GM23338 (cell line): Measurements from ENCODE around the gene TMEM51. TPM values are rescaled to one million over a fixed set of nuclear protein-coding genes. Genes with fewer than 3 reads are reported as not detected.
A peak's percentile ranks its signal among the peaks of the same experiment; 100 is the strongest.

Source experiments
- ATAC-seq: fragments of 200-7000 bp; cut with Tn5 transposase; 3 replicates; pipeline ENCODE4 v1.9.1; 2020
- DNase-seq: peaks from one replicate; pipeline ENCODE4 v3.0.0-alpha.2; 2015; ENCODE audit warnings: low spot score
- H2AFZ ChIP-seq: fragments of 200-600 bp; sonication (generic); 2 replicates; pipeline ENCODE4 v1.8.0; 2016; ENCODE audit warnings: antibody characterized with exemption, mild to moderate bottlenecking, moderate library complexity
- H3F3A ChIP-seq: fragments of 200-600 bp; sonication (generic); replicated peaks from 2 replicates; pipeline ENCODE4 v1.8.0; 2017; ENCODE audit warnings: antibody characterized with exemption, mixed run types, low read depth
- H3K27ac ChIP-seq: fragments of 200-600 bp; sonication (generic); 2 replicates; pipeline ENCODE4 v1.6.1; 2016; ENCODE audit warnings: low read depth
- H3K27me3 ChIP-seq: fragments of 200-600 bp; sonication (generic); 2 replicates; pipeline ENCODE4 v1.8.0; 2016; ENCODE audit warnings: mild to moderate bottlenecking, mixed run types, moderate library complexity; ENCODE audit not compliant: insufficient read depth
- H3K36me3 ChIP-seq: fragments of 200-600 bp; sonication (generic); 2 replicates; pipeline ENCODE4 v1.8.0; 2016; ENCODE audit warnings: mild to moderate bottlenecking; ENCODE audit not compliant: insufficient read depth
- H3K4me1 ChIP-seq: fragments of 200-600 bp; sonication (generic); 2 replicates; pipeline ENCODE4 v1.8.0; 2016; ENCODE audit warnings: mild to moderate bottlenecking, moderate library complexity; ENCODE audit not compliant: insufficient read depth
- H3K4me2 ChIP-seq: fragments of 200-600 bp; sonication (generic); 2 replicates; pipeline ENCODE4 v1.7.1; 2017; ENCODE audit warnings: mixed run types
- H3K4me3 ChIP-seq: fragments of 200-600 bp; sonication (generic); 2 replicates; pipeline ENCODE4 v1.6.1; 2016; ENCODE audit warnings: mixed run types
- H3K79me2 ChIP-seq: fragments of 200-600 bp; sonication (generic); replicated peaks from 2 replicates; pipeline ENCODE4 v1.8.0; 2017; ENCODE audit warnings: mild to moderate bottlenecking; ENCODE audit not compliant: insufficient read depth
- H3K9me2 ChIP-seq: fragments of 200-600 bp; sonication (generic); 2 replicates; pipeline ENCODE4 v1.8.0; 2017; ENCODE audit not compliant: insufficient read depth
- H4K20me1 ChIP-seq: fragments of 200-600 bp; sonication (generic); replicated peaks from 2 replicates; pipeline ENCODE4 v1.8.0; 2017; ENCODE audit warnings: mild to moderate bottlenecking; ENCODE audit not compliant: insufficient read depth
- H3K27ac Mint-ChIP-seq: 2 replicates; pipeline ENCODE4 v1.8.0; 2020; ENCODE audit warnings: inconsistent platforms, mild to moderate bottlenecking, moderate library complexity, mixed read lengths
- H3K27me3 Mint-ChIP-seq: 3 replicates; pipeline ENCODE4 v1.8.0; 2022; ENCODE audit warnings: low read depth, mild to moderate bottlenecking, moderate library complexity, mixed read lengths, inconsistent platforms; ENCODE audit not compliant: insufficient read depth, poor library complexity
- H3K36me3 Mint-ChIP-seq: 3 replicates; pipeline ENCODE4 v1.8.0; 2021; ENCODE audit warnings: low read depth, mild to moderate bottlenecking, inconsistent platforms, moderate library complexity, mixed read lengths
- H3K4me1 Mint-ChIP-seq: 3 replicates; pipeline ENCODE4 v1.8.0; 2020; ENCODE audit warnings: mild to moderate bottlenecking, inconsistent platforms, mixed read lengths
- H3K4me3 Mint-ChIP-seq: 3 replicates; pipeline ENCODE4 v1.8.0; 2021; ENCODE audit warnings: moderate library complexity, mild to moderate bottlenecking, inconsistent platforms, mixed read lengths
- H3K9me3 Mint-ChIP-seq: 3 replicates; pipeline ENCODE4 v1.8.0; 2020; ENCODE audit warnings: moderate library complexity, mild to moderate bottlenecking, inconsistent platforms, mixed read lengths
- CREB1 ChIP-seq: fragments of 250-450 bp; sonication (Bioruptor Pico); IDR thresholded peaks from 2 replicates; pipeline ENCODE4 v1.5.0; 2020; ENCODE audit warnings: low read depth, mild to moderate bottlenecking, moderate library complexity
- CTCF ChIP-seq, 2 experiments: fragments of 200-600 bp in 1 of 2; sonication (generic) in 1 of 2; conservative IDR thresholded peaks; 2 replicates each; pipeline versions ENCODE4 v1.5.1 to v1.6.1; 2016 to 2017; ENCODE audit warnings: antibody characterized with exemption in 2 of 2, low read depth in 2 of 2, mild to moderate bottlenecking in 2 of 2, moderate library complexity in 1 of 2
- ETS1 ChIP-seq: IDR thresholded peaks from 2 replicates; pipeline ENCODE4 v1.6.1; 2016; ENCODE audit warnings: antibody characterized with exemption
- EZH2 ChIP-seq: fragments of 200-600 bp; sonication (generic); IDR thresholded peaks from one replicate; pipeline ENCODE4 v1.8.0; 2017; ENCODE audit warnings: antibody characterized with exemption, mild to moderate bottlenecking, low read depth; ENCODE audit not compliant: unreplicated experiment
- JUNB ChIP-seq: IDR thresholded peaks from one replicate; pipeline ENCODE4 v1.6.1; 2016; ENCODE audit warnings: antibody characterized with exemption; ENCODE audit not compliant: unreplicated experiment
- NANOG ChIP-seq: IDR thresholded peaks from 2 replicates; pipeline ENCODE4 v1.6.1; 2016; ENCODE audit warnings: antibody characterized with exemption, borderline replicate concordance
- POLR2AphosphoS5 ChIP-seq: IDR thresholded peaks from 2 replicates; pipeline ENCODE4 v1.6.1; 2016; ENCODE audit warnings: antibody characterized with exemption, low read depth
- REST ChIP-seq: IDR thresholded peaks from one replicate; pipeline ENCODE4 v1.6.1; 2018; ENCODE audit warnings: antibody characterized with exemption; ENCODE audit not compliant: unreplicated experiment
- ZNF114 ChIP-seq: fragments of 250-450 bp; sonication (Bioruptor Pico); IDR thresholded peaks from 2 replicates; pipeline ENCODE4 v1.5.0; 2020; ENCODE audit warnings: mild to moderate bottlenecking, moderate library complexity
- ZNF331 ChIP-seq: fragments of 250-450 bp; sonication (Bioruptor Pico); IDR thresholded peaks from 2 replicates; pipeline ENCODE4 v1.5.0; 2020; ENCODE audit warnings: low read depth, mild to moderate bottlenecking, moderate library complexity
- polyA plus RNA-seq: library from polyadenylated mRNA; unstranded; fragments of >200 nt; fragmentation: Nextera tagmentation; extraction: Ambion mirVana; gene quantifications from 2 replicates; pipeline ENCODE4 v1.2.1, GENCODE V29; 2016
- total RNA-seq: library from RNA; depleted of rRNA; stranded (reverse); fragments of >200 nt; shearing (Covaris generic); gene quantifications from 2 replicates; pipeline ENCODE4 v1.2.3, GENCODE V29; 2014

TMEM51 gene
- total and polyA plus RNA-seq, 2 experiments from 2014 or later, result 4.0 to 5.2 TPM

- TF ChIP-seq EZH2, result no peak
- TF ChIP-seq ZNF114 (CRISPR knock-in tag), result no peak
- TF ChIP-seq ETS1, result no peak
- TF ChIP-seq NANOG, result no peak
- no peak for TF ChIP-seq REST
- no peak for TF ChIP-seq ZNF331 (CRISPR knock-in tag)
Observed at GRCh38 chr1:15192916-15193550, 39.5 kb downstream of the TMEM51 start (continued).

- Histone ChIP-seq H3K27me3 (no peaks in the 10 kb centered on the region), H3K9me2 (no peaks in the 10 kb centered on the region; the same call in 1 of the 2 replicates), H4K20me1 (no peaks in the 10 kb centered on the region; the same call in 1 of the 2 replicates), H3F3A (no peaks in the 10 kb centered on the region), H3K4me1 (peaks cover 13% of the 10 kb centered on the region; the same call in 1 of the 2 replicates), H2AFZ (no peak overlapping the region), H3K4me3 (no peak overlapping the region), H3K4me2 (no peak overlapping the region), H3K79me2 (no peaks in the 10 kb centered on the region; the same call in none of the 2 replicates), H3K27ac (no peak overlapping the region), H3K36me3 (no peaks in the 10 kb centered on the region)
- H3K9me3 Mint-ChIP-seq, result no peaks in the 10 kb centered on the region
- peaks cover 5% of the 10 kb centered on the region for H3K27me3 Mint-ChIP-seq
- no peak for TF ChIP-seq EZH2
- no peak overlapping the region for H3K27ac Mint-ChIP-seq
- peaks cover 37% of the 10 kb centered on the region for H3K4me1 Mint-ChIP-seq
- no peak for ATAC-seq
- H3K4me3 Mint-ChIP-seq, result no peak overlapping the region
- no peaks in the 10 kb centered on the region for H3K36me3 Mint-ChIP-seq
- DNase-seq, result no peak
Observed at GRCh38 chr1:15195420-15196052, 42.0 kb downstream of the TMEM51 start.

- no peak for DNase-seq
- no peak overlapping the region for H3K4me3 Mint-ChIP-seq
- no peak for ATAC-seq
- peaks cover 42% of the 10 kb centered on the region for H3K4me1 Mint-ChIP-seq
- H4K20me1 ChIP-seq, result no peaks in the 10 kb centered on the region; the same call in 1 of the 2 replicates
- H3K27me3 ChIP-seq, result no peaks in the 10 kb centered on the region
- H3K4me1 ChIP-seq, result peaks cover 13% of the 10 kb centered on the region; the same call in 1 of the 2 replicates
- no peak overlapping the region for H3K4me3 ChIP-seq
- H3K4me2 ChIP-seq, result no peak overlapping the region
- H3F3A ChIP-seq, result no peaks in the 10 kb centered on the region
- H3K9me3 Mint-ChIP-seq, result no peaks in the 10 kb centered on the region
- H2AFZ ChIP-seq, result no peak overlapping the region
- H3K27me3 Mint-ChIP-seq, result peaks cover 5% of the 10 kb centered on the region
- H3K79me2 ChIP-seq, result no peaks in the 10 kb centered on the region; the same call in none of the 2 replicates
- H3K36me3 Mint-ChIP-seq, result no peaks in the 10 kb centered on the region
- no peak overlapping the region for H3K27ac ChIP-seq
- H3K27ac Mint-ChIP-seq, result peak overlapping the region; percentile 51; the same call in 1 of the 2 replicates
- no peaks in the 10 kb centered on the region; the same call in 1 of the 2 replicates for H3K9me2 ChIP-seq
- no peaks in the 10 kb centered on the region for H3K36me3 ChIP-seq
- TF ChIP-seq CREB1 (CRISPR knock-in tag), result no peak
- TF ChIP-seq ZNF114 (CRISPR knock-in tag), result no peak
- TF ChIP-seq JUNB, result no peak
- no peak for TF ChIP-seq POLR2AphosphoS5
- TF ChIP-seq ETS1, result no peak
- TF ChIP-seq ZNF331 (CRISPR knock-in tag), result no peak
- no peak for TF ChIP-seq CTCF (conservative IDR thresholded peaks at IDR 0.05; ENCODE audit: low read depth in 2 of 2)
Observed at GRCh38 chr1:15196069-15196468, 42.5 kb downstream of the TMEM51 start.
